GM19395 (cell line): ENCODE results near the gene ZFYVE26.

Source experiments
- ATAC-seq: cut with Tn5 transposase; IDR thresholded peaks from one replicate; pipeline ENCODE4 v1.9.1; 2021; ENCODE audit warnings: mild to moderate bottlenecking, moderate library complexity; ENCODE audit not compliant: unreplicated experiment

Gene ZFYVE26

DNA sequence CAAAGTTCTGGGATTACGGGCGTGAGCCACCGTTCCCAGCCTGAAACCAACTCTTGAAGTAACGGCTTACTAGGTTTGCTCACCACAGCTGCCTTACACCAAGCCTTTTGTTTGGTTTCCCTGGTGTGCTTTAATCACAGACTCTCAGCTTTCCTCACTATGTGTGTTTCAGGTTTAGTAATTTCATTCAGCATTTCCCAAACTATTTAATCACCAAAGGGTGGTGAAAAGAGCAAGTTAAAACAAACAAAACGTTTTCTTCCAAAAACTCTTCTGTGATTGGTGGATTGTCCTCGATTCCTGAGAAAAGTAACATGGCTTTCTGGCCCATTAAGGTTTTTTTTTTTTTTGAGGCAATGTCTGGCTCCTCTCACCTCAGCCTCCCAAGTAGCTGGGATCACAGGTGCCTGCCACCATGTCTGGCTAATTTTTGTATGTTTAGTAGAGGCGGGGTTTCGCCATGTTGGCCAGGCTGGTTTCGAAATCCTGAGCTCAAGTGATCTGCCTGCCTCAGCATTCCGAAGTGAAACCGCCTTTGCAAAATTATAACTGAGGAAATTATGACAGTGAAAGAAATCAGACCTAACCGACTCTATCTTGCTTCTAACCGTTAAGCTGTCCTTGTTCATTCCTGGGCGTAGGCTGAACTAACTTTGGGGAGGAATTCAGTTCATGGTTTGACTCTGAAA is 1.5 kb upstream of the ZFYVE26 start:
- no peak for ATAC-seq

DNA sequence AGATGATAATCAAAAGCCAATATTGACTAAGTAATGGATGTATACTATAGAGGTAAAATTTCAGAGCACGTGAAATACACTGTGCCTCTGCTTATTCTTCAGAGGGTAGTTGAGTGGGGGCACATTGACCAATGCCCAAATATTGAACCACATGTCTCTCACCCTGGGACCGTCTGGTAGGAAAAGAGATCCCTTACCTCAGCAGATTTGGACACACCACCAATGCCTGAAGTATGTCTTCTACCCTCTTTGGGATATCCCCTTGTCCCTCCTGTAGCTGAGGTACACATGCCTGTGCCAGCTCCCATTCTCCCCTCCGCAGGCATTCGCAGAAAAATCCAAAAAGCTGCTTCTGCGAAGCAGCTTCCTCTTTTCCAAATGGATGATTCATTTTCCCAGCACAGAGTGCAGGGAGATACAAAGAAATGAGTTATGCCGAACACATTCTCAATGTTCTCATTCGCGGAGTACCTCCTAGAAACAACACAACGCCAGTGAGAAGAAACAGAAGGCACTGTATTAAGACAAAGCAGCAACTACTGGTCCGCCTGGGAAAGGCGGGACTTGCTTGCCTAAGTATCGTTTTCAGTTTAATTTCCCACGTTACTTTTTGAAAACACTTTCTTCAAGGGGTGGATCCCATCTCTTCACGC is 691 bp downstream of the ZFYVE26 start:
- no peak for ATAC-seq

DNA sequence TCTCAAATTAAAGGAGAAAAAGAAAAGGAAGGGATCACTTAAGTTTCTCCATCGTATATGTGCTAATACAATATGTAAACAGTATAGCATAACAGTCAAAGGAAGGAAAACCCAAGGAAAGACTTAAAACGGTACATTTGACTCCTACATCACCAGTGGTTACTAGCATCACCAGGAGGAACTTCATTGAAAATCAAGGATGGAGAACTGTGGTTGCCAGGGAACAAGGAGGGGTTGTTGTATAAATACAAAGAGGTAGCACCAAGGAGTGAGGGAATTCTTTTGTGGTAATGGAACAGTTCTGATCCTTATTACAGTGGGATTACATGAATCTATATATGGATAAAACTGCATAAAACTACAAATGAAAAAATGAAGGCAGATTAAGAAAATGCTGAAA is 1.6 kb downstream of the ZFYVE26 start:
- no peak for ATAC-seq

DNA sequence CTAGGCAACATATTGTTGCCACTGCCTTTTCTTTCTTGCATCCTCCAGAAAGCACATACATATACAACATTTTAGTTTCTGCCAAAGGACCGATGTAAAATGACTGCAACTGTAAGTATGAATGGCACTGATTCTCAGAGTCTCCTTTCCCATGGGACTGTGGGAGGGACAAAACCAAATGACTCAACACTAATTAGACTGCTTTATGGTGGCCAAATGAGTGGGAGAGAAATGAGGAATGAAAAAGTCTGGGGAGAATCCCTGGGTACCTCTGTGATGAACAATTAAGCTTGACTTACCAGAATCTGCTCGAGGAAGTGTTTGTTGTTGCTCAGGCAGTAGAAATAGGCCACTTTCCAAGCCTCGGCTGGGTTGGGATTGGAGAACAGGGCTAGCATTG is 10.1 kb downstream of the ZFYVE26 start:
- no peak for ATAC-seq

DNA sequence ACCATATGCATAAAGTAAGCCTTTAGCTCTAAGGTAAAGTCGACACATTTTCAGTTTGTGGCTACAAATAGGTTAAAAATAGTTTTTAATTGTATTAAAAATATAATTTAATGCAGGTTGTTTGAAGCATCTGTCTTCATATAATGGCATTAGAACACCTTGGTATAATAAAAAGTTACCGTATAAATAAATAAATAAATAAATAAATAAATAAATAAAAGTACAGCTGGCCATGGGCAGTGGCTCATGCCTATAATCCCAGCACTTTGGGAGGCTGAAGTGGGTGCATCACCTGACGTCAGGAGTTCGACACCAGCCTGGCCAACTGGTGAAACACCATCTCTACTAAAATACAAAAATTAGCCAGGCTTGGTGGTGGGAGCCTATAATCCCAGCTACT is 15.6 kb downstream of the ZFYVE26 start:
- no peak for ATAC-seq

DNA sequence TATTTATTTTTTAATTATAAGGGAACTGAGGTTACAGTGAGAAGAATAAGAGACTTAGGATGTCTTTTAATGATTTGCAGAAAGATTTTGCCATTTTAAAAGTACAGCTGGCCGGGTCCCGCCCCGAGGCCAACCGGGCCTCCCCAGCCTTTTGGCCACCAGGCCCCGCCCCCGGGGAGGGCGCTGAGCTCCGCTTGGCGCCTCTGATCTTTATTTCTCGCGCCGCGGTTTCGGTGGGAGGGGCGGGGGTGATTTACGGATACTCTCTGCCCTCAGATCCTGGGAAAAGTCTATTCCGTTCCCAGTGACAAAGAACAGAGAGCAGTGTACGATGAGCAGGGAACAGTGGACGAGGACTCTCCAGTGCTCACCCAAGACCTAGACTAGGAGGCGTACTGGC is 17.7 kb downstream of the ZFYVE26 start:
- no peak for ATAC-seq

DNA sequence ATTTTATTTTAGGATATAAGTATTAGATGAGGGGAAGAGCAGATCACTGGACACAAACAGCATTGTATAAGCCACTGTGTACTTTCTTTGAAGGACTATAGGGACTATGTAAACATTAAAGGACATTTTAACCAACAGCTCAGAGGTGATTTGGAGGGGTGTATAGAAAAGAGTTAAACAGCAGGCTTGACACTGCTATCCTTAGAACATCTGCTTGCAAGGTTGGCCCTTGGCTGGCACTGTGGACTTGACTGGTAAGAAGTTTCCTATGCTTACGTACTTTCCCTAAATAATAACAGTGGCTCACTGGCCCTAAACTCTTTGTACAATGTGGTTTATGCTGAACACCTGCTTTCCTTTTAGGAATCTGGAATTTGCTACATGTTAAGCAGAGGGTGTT is 28.7 kb downstream of the ZFYVE26 start:
- no peak for ATAC-seq

DNA sequence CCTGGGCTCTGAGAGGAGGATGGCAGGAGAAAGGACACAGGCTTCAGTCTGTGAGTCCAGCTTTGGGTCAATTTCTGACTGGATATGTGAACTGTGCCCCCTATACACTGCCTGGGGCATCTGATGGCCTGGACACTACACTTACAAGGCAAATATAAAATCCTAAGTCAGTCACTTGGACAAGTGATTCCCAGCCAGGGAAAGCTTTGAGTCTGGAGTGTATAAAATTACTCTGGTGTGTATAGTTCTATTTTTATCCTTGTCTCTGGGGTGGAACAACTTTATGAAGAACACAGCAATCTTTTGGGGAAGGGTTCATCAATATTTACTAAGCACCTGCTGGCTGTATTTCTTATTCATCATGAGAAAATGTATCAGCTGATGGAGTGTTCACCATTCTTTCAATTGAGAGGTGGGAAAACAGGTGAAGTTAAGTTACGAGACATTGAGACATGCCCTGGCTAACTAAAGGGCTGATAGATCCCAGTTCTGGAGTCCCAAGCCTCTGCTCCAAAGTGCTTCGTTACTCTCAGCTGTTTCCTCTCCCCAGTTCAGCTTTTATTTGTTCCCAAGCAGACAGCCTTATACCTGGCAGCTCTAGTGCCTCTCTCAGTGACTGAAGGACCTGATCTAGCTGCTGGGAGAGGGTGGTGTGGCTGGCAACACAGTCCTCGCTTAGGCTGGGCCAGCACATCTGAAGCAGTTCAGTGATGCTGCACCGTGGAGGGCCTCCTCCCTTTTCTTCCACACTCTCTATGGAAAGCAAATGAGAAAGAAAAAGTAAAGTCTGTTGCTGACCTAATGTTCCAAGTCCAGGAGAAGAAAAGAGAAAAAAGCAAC is 30.9 kb downstream of the ZFYVE26 start:
- no peak for ATAC-seq

DNA sequence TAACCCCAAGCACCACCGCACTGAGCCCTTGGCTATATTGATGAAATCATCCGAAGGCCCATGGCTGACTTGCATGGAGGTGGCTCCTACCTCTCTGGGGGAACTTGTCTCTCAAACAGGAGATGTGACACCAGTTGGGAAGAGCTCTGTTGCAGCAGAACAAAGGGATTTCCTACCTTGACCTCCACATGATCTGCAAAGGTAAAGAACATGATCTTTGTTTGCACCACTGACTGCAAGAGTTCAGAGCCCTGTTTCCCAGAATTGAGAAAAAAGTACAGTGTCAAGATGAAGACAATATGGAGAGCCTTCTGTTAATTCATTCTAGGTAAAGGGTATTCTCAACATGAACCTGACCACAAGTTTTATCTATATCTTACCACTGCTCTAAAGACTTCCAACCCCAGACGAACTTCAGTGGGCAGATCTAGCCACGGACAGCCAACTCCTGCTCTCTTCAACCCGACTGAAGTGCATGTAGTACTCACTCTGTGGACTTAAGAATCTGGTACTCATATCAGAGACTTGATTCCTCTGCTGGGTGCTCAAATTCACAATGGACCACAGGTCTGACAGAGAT is 32.1 kb downstream of the ZFYVE26 start:
- ATAC-seq: no peak

DNA sequence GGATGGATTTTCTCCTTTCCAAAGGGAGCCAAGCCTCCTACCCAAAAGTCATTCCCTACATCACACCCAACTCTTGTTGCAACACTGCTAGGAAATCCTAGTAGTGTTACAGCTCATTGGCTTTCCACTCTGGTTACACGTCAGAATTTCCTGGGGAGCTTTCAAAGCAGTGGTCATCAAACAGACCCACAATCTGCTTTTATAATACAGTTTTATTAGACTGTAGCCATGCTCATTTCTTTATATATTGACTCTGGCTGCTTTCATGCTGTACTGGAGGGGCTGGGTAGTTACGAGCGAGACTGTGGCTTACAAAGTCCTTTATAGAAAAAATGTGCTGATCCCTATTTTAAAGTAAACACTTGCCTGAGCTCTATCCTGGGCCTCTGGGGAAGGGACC is 34.3 kb downstream of the ZFYVE26 start:
- no peak for ATAC-seq

DNA sequence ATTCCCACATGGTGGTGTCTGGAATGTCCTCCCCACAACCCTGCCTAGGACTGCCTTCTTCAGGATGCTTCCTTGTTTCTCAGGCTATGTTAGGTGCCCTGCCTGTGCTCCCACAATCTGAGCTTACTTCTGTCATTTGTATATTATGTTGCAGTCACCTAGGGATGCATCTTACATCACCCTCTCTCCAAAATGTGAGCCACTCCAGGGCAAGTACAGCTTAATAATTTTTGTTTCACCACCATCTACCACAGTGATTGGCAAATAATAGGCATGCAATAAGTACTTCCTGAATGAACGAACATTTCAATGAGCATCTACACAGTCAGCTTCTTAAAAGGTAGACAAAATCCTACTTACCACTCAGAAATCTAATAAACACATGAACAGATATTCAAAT is 37.6 kb downstream of the ZFYVE26 start:
- ATAC-seq: no peak

DNA sequence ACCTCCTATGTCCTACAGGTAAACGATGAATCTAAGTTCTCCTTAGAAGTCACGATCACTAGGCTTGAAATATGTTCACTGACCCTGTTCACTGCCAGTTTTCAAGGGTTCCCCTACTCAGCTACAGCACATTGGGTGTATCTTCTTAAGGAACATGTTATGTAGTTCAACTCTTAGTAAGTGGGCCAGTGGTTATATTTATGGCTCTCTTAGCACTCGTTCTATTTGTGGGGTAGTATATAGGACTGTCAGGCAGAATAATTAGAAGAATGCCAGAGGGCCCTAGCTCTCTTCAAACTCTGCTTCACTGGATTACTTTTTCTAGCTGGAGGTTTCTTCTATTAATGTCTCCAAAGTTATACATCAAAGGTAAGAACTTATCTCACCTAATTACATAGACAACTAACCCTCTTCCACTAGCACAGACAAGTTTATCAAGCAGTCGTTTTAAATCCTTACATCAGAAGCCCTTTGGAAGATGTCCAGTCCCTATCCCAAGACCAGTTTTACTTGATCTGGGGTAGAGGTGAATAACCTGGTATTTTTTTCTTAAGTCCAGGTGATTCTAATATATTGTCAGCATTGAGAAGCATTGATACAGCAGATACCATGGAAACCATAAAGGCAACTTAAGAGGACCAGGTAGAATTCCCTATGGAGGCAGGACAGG is 39.6 kb downstream of the ZFYVE26 start:
- no peak for ATAC-seq

DNA sequence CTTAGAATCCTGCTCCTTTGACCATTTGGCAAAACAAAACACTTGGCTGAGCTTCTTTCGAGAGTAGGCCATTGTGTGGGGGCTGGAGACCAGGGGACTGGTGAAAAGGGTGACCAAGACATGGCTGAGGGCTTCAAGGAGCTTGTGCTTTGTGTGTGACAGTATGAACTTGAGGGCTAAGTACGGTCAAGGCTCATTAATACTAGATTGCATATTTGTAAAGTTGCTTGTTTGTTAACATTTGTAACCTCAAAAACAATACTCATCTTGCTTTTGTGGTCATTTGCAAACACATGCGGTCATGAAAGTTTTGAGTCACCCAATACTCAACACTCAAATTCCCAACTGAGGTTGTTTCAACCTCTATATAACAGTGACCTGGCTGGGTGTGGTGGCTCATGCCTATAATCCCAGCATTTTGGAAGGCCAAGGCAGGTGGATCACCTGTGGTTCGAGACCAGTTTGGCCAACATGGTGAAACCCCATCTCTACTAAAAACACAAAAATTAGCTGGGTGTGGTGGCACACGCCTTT is 42.5 kb downstream of the ZFYVE26 start:
- no peak for ATAC-seq

DNA sequence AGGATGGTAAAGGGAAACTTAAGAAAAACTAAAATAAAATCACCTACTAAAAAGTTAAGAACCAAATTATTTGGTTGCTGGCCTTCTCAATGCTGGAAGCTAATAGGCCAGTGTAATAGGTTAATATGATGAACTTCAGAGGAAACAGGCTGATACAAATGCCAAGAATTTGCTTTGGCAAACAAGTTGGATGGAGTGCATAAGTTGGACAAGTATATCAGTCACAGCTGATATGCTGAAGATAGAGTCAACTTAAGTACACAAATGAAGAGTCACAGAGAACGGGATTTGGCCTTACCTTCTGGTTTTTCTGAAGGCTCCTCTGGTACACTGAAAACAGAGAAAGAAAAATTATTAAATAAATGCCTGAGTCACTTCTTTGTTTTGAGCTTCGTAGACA is 48.2 kb downstream of the ZFYVE26 start:
- ATAC-seq: no peak

DNA sequence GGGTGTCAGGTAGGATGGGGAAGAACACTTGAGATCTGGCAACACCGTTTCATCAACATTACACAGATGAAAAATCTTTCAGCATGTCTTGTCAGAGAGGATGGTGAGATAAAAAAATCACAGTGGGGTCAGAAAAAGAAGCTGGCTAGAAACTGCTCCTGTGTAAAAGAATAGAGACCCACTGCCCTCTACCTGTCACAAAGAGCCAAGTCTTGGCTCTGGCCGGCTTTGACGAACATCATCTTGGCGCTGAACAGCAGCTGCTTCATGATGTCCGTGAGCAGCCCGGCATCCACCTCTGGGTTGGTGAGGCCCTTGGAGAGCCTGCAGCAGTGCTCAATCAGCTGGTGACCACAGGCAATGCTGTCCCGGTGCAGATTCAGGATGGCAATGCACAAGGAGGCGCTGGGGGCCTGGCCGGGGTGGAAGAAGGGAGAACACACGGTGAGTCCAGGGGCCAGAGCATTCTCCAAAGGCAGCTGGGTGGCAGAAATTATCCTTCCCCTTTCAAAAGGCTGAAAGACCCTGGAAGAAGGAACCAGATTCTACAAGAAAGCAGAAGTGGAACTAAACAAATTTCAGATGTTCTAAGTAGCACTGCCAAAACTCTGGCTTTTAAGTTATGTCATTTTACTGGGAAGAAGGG is 50.2 kb downstream of the ZFYVE26 start:
- ATAC-seq: no peak

DNA sequence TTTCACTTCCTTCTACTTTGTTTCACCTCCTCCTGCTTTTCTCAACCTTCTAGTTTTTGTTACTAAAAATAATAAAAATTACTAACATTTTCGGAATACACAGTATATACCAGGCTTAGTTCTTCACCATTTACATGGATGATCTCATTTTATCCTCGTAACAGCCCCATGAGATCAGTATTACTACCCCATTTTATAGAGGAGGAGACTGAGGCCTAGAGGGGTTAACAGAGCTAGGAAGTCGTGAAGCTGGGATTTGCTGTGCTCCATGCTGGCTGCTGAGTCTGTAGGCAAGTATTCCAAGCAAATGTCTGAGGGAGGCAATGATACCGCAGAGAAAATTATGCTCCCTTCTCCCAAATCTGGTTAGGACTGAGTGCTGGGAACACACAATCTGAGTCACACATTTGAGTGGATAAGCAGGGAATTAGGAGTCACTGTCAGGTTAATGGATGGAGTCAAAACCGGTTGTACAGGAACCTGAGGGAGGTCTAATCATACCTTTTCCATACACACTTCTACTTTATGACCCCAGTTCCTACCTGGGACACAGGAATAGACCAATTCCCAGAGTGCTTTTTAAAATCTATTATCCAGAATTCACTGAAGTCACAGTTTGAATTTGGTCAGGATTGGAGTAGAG is 51.1 kb downstream of the ZFYVE26 start:
- ATAC-seq: no peak

DNA sequence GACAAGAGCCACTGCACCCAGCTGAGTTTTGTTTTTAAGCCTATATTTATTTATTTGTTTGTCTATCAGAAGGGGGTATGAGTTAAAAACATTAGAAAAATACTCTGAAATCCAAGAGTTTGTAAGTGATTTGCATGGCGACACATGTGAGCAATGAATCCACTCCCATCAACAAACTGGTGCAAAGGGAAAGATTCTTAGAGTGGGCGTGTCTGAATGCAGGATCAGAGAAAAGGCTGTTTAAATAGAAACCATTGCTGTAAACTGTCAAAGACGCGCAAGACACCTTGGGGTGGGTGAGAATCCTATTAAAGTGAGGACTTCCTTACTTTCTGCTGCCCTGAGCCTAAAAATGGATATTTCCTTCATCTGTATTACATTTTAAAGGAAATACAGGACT is 51.9 kb downstream of the ZFYVE26 start:
- ATAC-seq: no peak

DNA sequence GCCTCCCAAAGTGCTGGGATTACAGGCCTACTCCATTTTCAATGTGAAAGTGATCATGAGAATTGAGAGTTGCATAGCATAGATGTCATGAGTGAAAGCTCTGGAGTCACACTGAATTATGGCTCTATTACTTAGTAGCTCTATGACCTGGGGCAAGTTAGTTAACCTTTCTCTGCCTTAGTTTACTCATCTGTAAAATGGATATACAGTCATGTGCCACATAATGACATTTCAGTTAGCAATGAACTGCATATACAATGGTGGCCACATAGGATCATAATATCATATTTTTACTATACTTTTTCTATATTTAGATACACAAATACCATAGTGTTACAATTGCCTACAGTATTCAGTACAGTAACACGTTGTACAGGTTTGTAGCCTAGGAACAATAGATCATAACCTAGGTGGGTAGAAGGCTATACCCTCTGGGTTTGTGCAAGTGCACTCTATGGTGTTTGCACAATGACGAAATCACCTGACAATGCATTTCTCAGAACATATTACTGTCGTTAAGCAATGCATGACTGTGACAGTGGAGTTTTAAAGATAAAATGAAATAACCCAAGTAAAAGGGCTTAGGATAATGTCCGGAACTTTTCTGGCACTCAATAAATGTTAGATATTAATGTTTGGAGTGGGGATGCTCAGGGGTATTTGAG is 53.1 kb downstream of the ZFYVE26 start:
- no peak for ATAC-seq

DNA sequence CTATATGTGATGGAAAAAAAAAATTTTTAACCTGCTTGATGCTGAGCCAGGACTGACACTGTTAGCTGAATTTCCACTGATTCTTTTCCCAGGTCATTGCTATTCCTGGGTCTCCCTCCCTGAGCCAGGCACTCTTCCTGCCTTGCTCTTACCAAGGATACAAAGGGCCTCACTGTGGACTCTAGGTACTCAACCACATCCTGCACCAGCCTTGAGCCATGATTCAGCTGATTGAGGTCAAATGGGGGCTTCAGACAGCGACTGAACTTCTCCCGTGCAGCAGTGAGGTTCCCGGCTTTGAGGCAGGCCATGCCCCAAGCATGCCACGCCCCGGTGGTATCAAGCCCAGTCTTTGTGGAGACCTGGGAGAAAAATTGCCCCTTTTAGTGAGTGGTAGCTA is 54.3 kb downstream of the ZFYVE26 start:
- ATAC-seq: no peak
